Activated effector memory CD4-positive, alpha-beta T cell treated with anti-CD3 and anti-CD28 coated beads, Interleukin-2, amount 50 U/mL, for 16 hours (primary cell): ENCODE data around the gene HS3ST1.

Experiments
- DNase-seq: peaks from one replicate; pipeline ENCODE4 v3.0.0-alpha.2; 2020

The HS3ST1 gene

DNA sequence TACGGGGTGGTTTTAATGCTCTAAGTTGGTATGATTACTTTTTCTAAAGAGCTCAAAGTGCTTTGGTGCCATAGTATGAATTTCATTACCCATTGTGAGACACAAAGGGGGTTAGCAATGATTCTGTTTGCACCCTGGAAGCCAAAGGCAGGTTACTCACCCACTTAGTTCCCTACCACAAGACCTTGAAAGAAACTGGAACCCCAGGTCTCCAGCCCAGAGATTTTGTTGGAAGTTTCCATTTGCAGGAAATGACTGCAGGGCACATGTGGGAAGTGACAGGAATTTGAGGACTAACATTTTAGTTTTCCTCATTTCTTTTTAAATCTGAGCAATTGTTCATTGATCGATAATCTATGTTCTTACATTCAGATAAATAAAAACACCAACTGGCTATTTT lies 1.8 kb upstream of the HS3ST1 start:
- DNase-seq: no peak

DNA sequence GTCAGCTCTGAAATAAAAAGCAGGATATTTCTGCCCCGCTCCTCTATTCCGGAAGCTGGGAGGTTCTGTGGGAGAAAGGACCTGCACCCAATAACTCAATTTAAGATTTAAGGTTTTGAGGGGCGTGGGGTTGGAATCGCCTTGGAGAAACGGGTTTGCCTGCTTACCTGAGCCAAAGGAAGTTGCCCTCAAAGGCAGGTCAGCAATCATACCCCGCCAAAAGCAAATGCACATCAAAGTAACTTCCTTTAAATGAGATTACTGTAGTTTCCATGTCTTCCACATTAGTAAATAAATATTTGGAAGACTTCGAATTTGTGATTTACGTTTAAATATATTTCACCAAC lies 978 bp upstream of the HS3ST1 start:
- no peak for DNase-seq

- DNase-seq: peak; percentile 71
Measured at GRCh38 chr4:11428899-11429698, 405 bp upstream of the HS3ST1 start.

GRCh38 chr4:11427121-11427996 lies 1.3 kb downstream of the HS3ST1 start:
- no peak for DNase-seq

- DNase-seq: no peak
Measured at GRCh38 chr4:11426731-11427120, 2.0 kb downstream of the HS3ST1 start.

DNA sequence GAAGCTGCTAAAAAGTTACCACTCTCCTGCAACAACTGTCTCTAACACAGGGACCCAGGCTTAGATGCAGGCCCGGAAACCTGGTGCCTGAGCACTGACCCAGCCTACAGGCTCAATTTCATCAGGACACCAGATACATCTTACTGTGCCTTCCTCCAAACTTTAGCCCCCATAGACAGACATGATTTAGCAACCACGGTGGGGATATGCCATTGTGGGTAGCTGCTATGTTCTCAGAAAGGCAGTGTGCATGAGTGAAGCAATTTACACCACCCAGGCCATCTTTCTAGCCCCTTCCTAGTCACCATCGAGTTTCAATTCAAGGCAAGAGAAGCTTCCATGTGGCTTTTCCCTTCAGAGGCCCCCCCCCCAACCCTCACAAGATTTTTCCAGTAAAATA lies 2.7 kb downstream of the HS3ST1 start:
- DNase-seq: no peak

GRCh38 chr4:11424856-11425255 lies 3.8 kb downstream of the HS3ST1 start:
- DNase-seq: no peak

- no peak for DNase-seq
Measured at GRCh38 chr4:11424000-11424399, 4.7 kb downstream of the HS3ST1 start.

DNA sequence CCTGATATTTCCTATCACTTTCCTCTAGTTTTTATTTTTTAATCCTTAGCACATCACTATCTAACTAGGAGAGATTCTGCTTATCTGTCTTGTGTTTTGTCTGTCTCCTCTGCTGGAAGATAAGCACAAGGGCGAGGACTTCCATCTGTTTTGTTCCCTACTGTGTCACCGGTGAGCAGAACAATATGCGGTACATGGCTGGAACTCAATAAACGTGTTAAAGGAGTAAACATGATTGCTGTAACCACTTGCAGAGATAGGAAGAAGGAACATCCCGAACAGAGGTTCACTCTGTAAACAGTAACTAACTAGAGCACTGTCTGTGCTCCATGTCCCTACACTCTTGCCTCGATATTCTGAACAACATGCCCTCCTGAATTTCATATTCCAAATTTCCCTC lies 5.2 kb downstream of the HS3ST1 start:
- no peak for DNase-seq

- DNase-seq: no peak
Measured at GRCh38 chr4:11421116-11421515, 7.6 kb downstream of the HS3ST1 start.

DNA sequence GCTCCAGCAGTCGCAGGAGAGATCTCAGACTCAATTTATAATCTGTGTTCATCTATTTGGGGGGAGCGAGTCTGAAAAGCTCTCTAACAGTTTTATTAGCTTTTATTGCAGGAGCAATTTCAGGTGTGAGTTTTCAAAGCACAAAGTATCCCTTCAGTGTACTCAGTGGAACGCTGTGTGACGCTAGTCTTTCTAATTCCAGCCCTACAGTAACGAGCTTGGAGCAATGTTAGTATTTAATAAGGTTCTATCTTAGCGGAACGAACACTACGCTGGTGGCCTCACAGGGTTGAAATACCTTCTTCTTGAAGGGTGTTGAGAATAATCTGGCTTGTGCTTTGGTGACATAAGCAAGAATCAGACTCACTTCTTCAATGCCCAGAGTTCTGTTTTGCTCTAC lies 8.4 kb downstream of the HS3ST1 start:
- no peak for DNase-seq

DNA sequence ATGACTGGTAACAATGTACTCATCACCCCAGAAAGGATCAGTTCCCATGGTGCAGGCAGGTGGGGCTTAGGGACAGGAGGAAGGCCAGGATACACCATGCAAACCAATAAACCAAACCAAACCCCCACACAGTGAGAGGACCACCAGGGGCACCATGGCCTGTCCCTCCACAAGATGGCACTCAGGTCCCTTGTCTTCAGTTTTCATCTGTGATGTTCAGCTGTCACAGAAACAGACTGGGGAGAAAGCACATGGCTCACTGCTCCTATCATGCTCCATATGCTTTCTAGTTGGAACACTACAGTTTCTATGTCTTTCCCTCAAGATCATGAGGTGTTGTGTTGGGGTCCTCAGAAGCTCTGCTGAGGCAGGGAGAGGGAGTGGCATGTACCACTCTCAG lies 10.1 kb downstream of the HS3ST1 start:
- DNase-seq: no peak

- DNase-seq: no peak
Measured at GRCh38 chr4:11416767-11417113, 12.0 kb downstream of the HS3ST1 start.

DNA sequence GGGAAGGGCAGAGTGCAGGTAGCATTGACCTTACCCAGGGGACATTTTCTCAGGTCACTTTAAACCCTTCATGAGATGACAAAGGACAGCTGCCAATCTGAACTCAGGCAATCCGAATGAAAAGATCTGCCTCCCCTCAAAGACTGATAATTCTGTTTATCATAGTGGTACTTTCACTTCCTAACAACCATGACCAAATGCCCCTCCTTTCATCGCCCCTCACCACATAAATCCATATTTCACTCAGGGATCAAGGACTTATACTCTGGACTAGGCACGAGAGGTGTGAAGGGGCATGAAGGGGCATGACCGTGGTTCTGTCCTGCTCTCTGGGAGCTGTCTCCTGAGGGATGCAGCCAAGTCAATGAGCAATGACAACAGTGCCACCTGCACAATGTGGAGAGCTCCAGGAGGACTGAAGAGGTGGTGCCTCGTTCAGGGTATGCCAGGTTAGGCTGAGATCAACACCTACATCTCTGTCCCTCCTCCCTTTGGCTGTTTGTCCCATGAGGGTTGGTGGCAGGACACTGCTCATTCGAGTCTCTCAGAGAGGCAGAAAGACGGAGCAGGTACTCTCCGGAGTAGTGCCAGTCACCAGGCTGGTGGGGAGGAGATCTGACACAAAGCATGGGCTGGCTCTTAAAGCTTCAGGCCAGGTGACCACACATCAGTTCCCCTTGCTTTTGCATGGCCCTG lies 12.5 kb downstream of the HS3ST1 start:
- DNase-seq: no peak

- DNase-seq: no peak
Measured at GRCh38 chr4:11415409-11416070, 13.2 kb downstream of the HS3ST1 start.

DNA sequence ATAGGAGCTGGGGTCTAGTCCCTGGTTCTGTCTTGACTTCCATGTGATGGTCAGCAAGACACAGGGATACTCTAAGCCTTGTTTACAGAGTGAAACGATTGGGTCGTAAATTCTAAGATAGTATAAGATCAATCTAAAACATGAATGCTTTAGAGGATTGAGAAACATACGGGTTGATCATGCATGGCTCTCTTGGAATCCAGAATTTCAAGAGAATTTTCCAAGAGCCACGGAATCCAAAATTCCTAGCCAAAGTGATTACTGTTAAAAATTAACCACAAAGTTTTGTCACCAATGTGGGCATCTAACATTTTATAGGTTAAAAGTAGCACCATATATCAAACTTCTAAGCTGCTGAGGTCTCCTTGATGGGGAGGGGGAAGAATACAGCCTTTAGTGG lies 16.5 kb downstream of the HS3ST1 start:
- DNase-seq: no peak

- DNase-seq: no peak
Measured at GRCh38 chr4:11409632-11410031, 19.1 kb downstream of the HS3ST1 start.

DNA sequence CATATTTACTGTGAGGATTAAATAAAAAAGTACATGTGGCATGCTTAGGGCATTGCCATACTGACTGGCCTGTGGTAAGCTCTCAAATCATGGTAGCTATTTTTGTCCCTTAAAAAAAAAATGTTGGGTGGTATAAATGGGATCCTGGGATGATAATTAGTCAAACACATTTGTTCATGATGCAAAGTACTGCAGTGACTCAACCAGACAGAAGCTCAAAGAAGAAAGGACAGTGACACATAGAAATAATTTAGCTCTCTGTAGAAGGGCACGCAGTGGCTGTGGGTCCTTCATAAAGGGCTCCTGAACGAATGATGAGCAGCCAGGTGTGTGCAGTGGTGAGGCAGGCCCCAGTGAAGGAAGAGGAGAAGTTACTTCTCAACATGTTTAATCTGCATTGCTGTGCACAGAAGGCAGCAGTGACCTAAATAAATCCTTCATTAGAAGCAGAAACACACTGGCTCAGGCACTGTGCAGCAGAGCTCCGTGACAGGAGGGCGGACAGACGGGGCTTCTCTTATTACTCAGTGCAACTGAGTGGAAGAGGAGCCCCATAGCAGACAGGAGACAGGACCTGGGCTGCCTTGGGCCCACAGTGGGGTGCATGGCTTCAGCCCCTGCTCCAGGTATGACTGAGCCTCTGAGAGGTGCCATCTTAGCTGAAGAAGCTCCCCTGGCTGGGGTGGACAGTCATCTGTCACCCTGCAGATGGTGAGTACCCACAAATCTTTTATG lies 20.3 kb downstream of the HS3ST1 start:
- DNase-seq: no peak

DNA sequence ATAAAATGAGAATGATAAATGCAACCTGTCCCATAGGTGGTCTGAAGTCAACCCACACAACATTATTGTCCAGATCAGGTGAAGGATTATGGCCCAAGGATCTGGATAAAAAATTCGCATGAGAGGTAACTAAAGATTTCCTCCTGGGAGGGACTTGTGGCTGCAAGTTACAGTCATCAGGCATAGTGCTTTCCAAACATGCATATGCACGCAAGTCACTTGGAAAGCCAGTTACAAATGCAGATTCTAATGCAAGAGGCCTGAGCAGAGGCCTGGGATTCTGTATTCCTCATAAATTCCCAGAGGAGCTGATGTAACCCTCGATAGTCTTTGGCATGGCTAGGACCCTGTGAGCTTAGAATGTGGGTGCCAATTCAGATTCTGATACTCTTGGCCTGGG lies 21.1 kb downstream of the HS3ST1 start:
- no peak for DNase-seq

DNA sequence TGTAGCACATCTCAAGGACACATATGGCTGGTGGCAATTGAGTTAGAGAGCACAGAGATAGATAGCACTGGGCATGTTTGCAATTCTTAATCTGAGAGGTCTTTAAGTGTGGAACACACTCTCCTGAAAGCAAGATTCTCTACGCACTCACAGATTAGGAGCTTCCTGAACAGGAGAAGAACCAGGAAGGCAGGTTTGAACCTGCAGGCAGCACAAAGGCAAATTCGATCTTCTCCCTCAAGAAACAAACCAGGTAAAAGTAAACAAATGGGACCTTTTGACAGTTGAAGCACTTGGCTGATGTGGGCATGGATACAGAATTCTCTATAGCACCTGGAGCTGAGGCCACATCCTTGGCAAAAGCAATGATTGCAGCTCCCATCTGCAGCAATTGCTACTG lies 24.3 kb downstream of the HS3ST1 start:
- DNase-seq: no peak

GRCh38 chr4:11402192-11402591 lies 26.5 kb downstream of the HS3ST1 start:
- no peak for DNase-seq

DNA sequence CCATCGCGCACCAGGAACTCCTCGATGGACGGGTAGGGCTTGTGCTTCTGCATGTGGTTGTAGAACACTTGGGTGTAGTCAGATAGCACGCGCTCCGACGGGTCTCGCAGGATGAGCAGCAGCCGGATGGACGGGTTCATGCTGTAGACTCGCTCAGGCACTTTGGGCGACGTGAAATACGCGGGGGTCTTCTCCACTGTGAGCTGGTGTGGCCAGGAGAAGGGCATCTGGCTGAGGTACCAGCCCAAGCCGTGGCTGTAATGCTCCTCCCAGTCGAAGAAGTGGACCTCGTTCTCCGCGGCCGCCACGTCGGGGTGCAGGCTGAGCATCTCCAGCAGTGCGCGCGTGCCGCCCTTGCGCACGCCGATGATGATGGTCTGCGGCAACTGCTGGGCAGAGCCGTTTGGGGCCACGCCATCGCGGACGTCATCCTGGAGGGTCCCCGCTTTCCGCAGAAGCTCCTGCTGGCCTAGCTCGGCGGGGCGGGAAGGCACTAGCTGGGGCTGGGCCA lies 29.2 kb downstream of the HS3ST1 start:
- DNase-seq: no peak
